ENCODE measurements around the gene ENO4. TPM values are rescaled to one million over a fixed set of nuclear protein-coding genes. Genes with fewer than 3 reads are reported as not detected.

Gene ENO4
- 0.49 TPM in 1 of 2 replicates, not detected in the other for total RNA-seq (2014; rRNA removed; shearing (Covaris generic))

GRCh38 chr10:116849248-116850057 lies at the start of gene ENO4:
TSS of gene ENO4 (plus strand) at chr10:116849499. CDS start at chr10:116849567, 68 bp downstream.
- peak; percentile 94 for DNase-seq (ENCODE audit: low spot score)
- in situ Hi-C loops (cut with HindIII; ENCODE audit: low sequenced_read_pairs) = no loop called here

DNA sequence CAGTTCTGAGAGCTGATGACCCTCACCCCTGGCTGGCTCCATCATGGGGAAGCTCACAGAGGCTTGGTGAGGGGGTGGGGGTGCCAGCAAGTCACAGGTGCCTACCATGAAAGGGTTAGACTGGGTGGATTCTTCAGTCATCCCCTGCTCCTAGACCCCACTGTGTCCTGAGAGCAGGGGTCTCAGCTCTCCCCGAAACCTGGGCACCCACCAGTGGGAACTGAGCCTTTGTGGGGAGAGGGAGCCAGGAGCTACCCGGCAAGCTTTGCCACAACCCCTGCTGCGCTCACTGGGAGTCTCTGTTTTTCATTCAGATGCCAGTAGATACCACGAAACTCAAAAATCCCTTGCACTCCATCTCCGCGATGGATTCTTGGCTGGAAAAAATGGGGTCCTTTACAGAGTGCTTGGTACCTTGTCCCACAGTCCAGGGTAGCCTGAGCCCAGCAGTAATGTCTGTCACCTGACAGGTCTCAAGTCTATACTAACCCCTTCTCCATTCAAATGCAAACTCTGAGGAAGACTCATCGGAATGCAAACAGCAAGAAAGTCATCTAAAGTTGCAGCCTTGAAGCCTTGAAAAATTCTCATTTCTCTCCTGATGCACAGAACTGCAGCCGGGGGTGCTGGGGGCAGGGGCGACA lies 48.9 kb upstream of the ENO4 start:
- in situ Hi-C loops (cut with HindIII; ENCODE audit: low sequenced_read_pairs) = loop anchor here (25.0 kb wide), 1 partner anchor 362 kb away; no protein-coding TSS in a partner anchor
- no peak for DNase-seq (ENCODE audit: low spot score)

- no peak for DNase-seq (ENCODE audit: low spot score)
- in situ Hi-C loops (cut with HindIII; ENCODE audit: low sequenced_read_pairs) = loop anchor here (25.0 kb wide), 1 partner anchor 361 kb away; no protein-coding TSS in a partner anchor
These were observed 47.6 kb upstream of the ENO4 start for GRCh38 chr10:116801658-116802057.

GRCh38 chr10:116802474-116802873 lies 46.8 kb upstream of the ENO4 start:
- in situ Hi-C loops (cut with HindIII; ENCODE audit: low sequenced_read_pairs) = loop anchor here (25.0 kb wide), 1 partner anchor 360 kb away; no protein-coding TSS in a partner anchor

DNA sequence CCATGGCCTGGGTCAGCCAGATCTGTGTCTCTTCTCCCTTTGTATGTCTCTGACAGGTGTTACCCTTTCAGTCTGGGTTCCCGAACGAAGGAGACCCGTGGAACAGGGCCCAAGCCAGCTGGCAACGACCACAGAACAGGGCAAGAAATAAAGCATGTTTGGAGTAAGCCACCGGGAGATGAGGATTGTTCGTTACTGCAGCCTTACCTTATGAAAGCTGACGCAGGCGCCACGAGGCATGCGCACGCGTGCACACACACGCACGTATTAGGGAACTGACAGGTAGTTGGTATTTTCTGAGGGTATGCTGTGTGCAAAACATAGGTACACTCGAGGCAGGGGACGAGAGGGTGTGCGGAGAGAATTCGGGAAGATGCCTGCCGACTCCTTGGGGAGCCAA lies 46.4 kb upstream of the ENO4 start:
- no peak for DNase-seq (ENCODE audit: low spot score)
- in situ Hi-C loops (cut with HindIII; ENCODE audit: low sequenced_read_pairs) = loop anchor here (25.0 kb wide), 1 partner anchor 359 kb away; no protein-coding TSS in a partner anchor

More at GRCh38 chr10:116802474-116802873, 46.8 kb upstream of the ENO4 start:
- no peak for DNase-seq (ENCODE audit: low spot score)

DNA sequence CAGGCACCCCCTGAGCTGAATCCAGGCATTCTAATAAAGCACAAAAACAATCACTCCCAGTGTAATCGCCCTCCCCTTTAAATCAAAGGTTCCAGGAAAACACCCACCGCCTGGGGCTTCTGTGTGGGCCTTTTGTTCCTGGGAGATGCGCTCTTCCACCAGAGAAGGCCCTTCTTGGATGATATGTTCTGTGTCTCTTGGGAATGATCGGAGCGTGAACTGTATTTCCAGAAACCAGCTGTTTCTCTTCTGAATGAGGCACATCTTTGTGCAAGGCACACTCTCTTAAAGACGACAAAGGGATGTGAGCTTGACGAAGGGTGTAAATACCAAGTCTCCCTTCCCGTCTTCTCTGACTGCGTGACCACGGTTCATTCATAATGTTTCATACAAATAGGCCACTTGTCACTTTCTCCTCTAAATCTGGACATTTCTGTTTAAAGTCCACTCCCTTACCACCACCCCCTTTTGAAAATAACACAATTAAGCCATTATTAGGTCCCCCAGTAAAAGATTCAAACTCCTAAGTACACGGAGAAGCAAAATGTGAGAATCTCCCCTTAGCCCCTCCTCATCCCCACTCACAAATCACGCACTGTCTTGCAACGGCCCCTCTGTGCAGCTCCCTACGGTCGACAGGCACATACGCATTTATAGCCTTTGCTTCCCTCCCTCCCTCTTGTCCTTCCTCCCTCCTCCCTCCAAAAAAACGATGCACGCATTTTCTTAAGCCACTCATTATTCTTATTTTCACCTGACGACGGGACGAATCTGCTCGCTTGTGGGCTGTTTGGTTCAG lies 45.6 kb upstream of the ENO4 start:
- no peak for DNase-seq (ENCODE audit: low spot score)
- in situ Hi-C loops (cut with HindIII; ENCODE audit: low sequenced_read_pairs) = loop anchor here (25.0 kb wide), 1 partner anchor 359 kb away; no protein-coding TSS in a partner anchor

DNA sequence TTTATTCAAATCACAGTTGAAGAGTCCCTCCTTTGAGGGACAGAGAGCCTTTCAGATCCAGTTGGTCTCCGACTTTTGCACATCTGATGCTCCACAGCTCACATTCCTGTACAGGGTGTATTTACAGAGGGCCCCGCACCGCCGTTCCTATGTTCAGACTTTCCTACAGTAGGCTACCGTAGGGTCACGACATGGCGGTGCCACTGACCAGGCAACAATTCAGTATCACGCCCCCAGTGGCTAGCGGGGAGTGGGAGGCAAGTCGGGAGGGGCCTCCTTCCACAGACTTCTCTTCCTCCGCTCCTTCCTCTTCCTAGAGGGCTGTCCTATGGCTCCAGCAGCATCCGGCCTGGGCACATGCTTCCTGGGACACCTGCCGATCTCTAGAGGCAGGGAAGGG lies 40.6 kb upstream of the ENO4 start:
- DNase-seq (ENCODE audit: low spot score) = no peak
- in situ Hi-C loops (cut with HindIII; ENCODE audit: low sequenced_read_pairs) = loop anchor here (25.0 kb wide), 1 partner anchor 354 kb away; no protein-coding TSS in a partner anchor

DNA sequence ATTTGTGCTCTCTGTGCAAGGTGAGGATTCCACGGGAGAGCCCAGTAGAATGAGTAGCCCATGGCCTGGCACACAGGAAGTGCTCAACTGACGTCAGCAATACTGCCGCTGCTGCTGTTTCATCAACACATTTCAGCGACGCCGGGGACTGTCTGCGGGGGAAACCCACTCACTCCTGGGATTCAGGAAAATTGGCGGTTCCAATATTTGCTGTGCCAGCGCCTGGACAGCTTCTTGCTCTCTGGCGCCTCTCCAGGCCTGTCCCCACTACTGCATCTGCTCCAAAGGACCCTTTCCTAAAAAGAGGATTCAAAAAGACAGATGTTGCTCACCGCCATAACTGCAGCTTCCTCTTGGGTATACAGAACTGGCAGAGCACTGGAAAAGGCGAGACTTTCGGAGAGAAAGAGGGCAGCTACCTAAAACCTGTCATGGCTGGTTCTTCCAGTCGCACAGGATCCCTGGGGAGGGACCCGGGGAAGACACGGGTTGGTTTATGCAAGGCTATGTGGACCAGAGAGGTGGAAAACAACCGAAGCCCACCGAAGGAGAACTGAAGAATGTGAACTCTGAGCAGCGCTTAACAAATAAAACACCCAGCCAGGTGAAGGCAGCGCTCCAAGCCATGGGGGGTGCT lies 39.7 kb upstream of the ENO4 start:
- in situ Hi-C loops (cut with HindIII; ENCODE audit: low sequenced_read_pairs) = loop anchor here (25.0 kb wide), 1 partner anchor 353 kb away; no protein-coding TSS in a partner anchor
- DNase-seq (ENCODE audit: low spot score) = no peak

- DNase-seq (ENCODE audit: low spot score) = no peak
- in situ Hi-C loops (cut with HindIII; ENCODE audit: low sequenced_read_pairs) = loop anchor here (25.0 kb wide), 1 partner anchor 352 kb away; no protein-coding TSS in a partner anchor
These were observed 39.2 kb upstream of the ENO4 start for GRCh38 chr10:116810120-116810500.

GRCh38 chr10:116810895-116811294 lies 38.4 kb upstream of the ENO4 start:
- DNase-seq (ENCODE audit: low spot score) = no peak
- in situ Hi-C loops (cut with HindIII; ENCODE audit: low sequenced_read_pairs) = loop anchor here (25.0 kb wide), 1 partner anchor 351 kb away; no protein-coding TSS in a partner anchor

GRCh38 chr10:116811691-116812090 lies 37.6 kb upstream of the ENO4 start:
- in situ Hi-C loops (cut with HindIII; ENCODE audit: low sequenced_read_pairs) = loop anchor here (25.0 kb wide), 1 partner anchor 351 kb away; no protein-coding TSS in a partner anchor
- no peak for DNase-seq (ENCODE audit: low spot score)

DNA sequence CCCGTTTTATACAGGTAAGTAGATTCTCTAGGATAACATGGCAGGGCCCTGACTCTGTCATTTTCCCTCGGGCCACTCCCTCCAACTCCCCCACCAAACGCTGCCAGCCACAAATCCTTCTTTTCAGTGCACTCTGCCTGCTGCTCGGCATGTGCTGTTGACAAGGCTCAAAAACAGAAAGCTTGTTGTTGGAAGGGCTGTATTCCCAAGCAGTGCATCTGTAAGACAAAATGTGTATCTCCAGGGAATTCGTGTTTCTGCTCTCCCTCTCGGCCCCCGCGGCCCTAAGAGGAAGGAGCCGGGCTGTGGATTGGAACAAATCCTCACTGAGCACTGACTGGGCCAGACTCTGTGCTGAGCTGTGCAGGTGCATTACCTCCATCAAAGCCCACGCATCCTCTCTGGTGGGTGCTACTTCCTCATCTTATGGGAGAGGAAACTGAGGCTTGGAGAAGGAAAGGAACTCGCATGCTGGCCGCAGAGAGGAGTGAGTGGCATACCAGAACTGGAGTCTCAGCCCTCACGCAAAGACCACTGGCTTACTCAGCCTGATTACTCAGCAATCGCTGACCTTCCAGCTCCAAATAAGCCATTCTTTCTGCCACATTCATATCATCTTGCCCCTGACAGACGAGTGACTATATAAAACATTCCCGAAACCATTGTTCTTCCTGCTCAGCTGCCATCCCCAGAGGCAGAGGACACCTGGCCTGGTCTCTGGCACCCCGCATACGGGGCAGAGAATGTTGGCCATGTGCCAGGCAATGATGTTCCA lies 33.5 kb upstream of the ENO4 start:
- in situ Hi-C loops (cut with HindIII; ENCODE audit: low sequenced_read_pairs) = loop anchor here (25.0 kb wide), 1 partner anchor 346 kb away; no protein-coding TSS in a partner anchor
- no peak for DNase-seq (ENCODE audit: low spot score)

DNA sequence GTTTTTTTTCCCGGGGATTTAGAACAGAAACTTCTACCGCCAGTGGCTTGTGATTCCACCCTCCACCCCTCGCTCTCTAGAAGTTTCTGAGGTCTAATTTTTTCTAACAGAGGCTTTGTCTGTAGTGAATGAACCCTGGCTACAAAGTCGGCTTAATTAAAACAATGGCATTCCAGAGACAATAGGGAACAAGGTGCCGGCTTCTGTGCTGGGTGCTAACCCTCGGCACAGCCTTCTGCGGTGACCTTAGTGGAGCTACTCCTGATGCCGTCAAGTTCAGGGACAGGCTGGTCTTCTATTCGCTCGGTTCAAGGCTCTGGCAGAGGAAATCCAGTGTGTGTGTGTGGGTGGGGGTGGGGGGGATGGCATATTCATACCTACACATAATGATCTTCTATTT lies 32.1 kb upstream of the ENO4 start:
- in situ Hi-C loops (cut with HindIII; ENCODE audit: low sequenced_read_pairs) = loop anchor here (25.0 kb wide), 1 partner anchor 345 kb away; no protein-coding TSS in a partner anchor
- DNase-seq (ENCODE audit: low spot score) = no peak

- no peak for DNase-seq (ENCODE audit: low spot score)
- in situ Hi-C loops (cut with HindIII; ENCODE audit: low sequenced_read_pairs) = loop anchor here (25.0 kb wide), 1 partner anchor 344 kb away; no protein-coding TSS in a partner anchor
These were observed 31.4 kb upstream of the ENO4 start for GRCh38 chr10:116817780-116818343.

DNA sequence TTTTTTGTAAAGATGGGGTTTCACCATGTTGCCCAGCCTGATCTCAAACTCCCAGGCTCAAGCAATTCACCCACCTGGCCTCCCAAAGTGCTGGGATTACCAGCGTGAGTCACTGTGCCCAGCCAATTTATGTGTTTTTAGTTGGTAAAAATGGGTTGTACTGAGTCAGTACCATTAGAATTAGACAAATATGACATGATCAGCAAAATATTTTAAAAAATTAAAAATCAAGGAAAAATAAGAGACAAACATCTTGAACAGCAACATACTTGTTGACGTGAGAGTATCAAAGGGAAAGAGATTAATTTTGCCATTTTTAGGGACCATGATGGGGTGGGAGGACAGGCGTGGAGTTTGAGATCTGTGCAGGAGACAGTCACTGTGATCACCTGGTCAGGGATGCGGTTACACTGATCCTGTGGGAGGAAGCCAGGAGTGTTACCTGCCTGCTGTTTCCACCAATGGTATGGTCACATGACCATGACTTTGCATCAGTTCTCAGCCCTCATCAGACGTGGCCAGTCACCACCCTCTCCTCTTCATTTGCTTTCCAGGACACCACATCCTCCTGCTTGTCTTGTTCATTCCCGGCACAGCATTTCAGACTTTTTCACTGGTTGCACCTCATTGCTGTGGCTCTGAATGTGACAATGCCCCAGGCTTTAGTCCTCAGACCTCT lies 29.2 kb upstream of the ENO4 start:
- in situ Hi-C loops (cut with HindIII; ENCODE audit: low sequenced_read_pairs) = loop anchor here (25.0 kb wide), 1 partner anchor 342 kb away; no protein-coding TSS in a partner anchor
- DNase-seq (ENCODE audit: low spot score) = no peak

DNA sequence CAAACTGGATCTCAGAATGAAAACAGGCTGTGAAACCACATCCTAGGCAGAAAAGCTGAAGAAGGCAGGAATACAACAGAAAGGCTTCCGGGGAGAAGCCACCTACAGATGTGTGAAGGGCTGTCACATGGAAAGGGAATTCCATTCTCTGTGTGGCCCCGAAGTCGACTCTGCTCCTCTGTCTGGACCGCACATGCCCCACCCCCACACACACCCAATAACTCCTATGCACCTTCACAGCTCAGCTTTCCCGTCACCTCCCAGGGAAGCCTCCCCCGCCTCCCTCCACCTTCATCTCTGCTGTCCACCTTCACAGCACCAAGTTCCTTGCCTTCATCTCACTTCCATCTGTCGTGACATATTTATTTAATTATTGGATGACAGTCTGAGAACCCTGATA lies 23.4 kb upstream of the ENO4 start:
- no peak for DNase-seq (ENCODE audit: low spot score)
- in situ Hi-C loops (cut with HindIII; ENCODE audit: low sequenced_read_pairs) = no loop called here

- DNase-seq (ENCODE audit: low spot score) = no peak
- in situ Hi-C loops (cut with HindIII; ENCODE audit: low sequenced_read_pairs) = no loop called here
These were observed 22.5 kb upstream of the ENO4 start for GRCh38 chr10:116826803-116827202.
